ACC112 (cell line): ENCODE measurements around the gene ARHGEF16.

Source experiments
- H2AFZ ChIP-seq: fragments of 200-600 bp; sonication (generic); one replicate; pipeline ENCODE4 v1.6.0; 2017; ENCODE audit warnings: antibody characterized with exemption, low read length; ENCODE audit not compliant: unreplicated experiment
- H3K27ac ChIP-seq: fragments of 200-600 bp; sonication (generic); 2 replicates; pipeline ENCODE4 v1.5.1; 2014; ENCODE audit warnings: low read depth, mild to moderate bottlenecking, antibody characterized with exemption, low read length, moderate library complexity
- H3K27me3 ChIP-seq: fragments of 200-600 bp; sonication (generic); 2 replicates; pipeline ENCODE4 v1.6.1; 2014; ENCODE audit warnings: mild to moderate bottlenecking, antibody characterized with exemption, low read length, moderate library complexity, mixed read lengths; ENCODE audit not compliant: insufficient read depth
- H3K36me3 ChIP-seq: fragments of 200-600 bp; sonication (generic); 2 replicates; pipeline ENCODE4 v1.6.1; 2016; ENCODE audit warnings: mild to moderate bottlenecking, antibody characterized with exemption, low read length, moderate library complexity, mixed read lengths; ENCODE audit not compliant: insufficient read depth
- H3K4me1 ChIP-seq: fragments of 200-600 bp; sonication (generic); one replicate; pipeline ENCODE4 v1.6.1; 2016; ENCODE audit warnings: low read length, mixed read lengths; ENCODE audit not compliant: insufficient read depth, unreplicated experiment, control insufficient read depth
- H3K4me3 ChIP-seq: fragments of 200-600 bp; sonication (generic); 2 replicates; pipeline ENCODE4 v1.5.1; 2014; ENCODE audit warnings: mild to moderate bottlenecking, low read depth, low read length
- H3K79me2 ChIP-seq: fragments of 200-600 bp; sonication (generic); one replicate; pipeline ENCODE4 v1.6.0; 2016; ENCODE audit warnings: low read length; ENCODE audit not compliant: control insufficient read depth, unreplicated experiment, insufficient read depth

Gene ARHGEF16

DNA sequence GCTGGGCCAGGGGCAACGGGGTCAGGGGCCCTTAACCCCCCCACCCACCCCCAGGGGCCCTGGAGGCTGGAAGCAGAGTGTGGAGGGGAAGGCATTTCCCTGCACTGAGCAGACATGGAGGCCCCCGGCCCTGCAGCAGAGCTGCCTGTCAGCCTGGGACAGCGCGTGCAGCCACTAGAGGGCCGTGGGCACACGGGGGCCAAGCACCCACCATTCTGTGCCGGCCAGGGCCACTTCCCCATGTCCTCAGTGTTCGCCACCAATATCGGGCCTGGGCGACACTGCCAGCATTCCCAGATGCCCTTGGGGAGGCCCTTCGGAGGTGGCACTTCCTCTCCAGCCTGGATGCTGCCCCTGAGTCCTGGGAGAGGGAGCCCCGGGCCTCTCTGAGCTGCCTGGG is 23.2 kb upstream of the ARHGEF16 start:
- H2AFZ ChIP-seq = no peak overlapping the region
- no peaks in the 10 kb centered on the region for H3K27me3 ChIP-seq

DNA sequence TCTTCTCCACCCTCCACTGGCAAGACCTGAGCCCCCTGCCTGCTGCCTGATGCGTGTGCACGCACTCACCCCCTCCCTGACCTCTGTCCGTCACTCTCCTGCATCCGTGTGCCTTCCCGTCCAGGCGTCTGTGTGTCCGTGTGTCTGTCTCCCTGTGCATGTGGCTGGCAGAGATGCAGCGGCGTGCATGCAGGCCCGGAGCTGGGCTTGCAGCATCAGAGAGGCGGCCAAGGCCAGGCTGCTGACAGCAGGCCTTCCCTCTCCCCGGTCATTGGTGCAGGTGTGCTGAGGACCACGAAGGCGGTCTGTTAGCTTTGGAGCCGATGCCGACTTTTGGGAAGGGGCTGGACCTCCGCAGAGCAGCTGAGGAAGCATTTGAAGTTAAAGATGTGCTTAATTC is 22.8 kb upstream of the ARHGEF16 start:
- H3K27me3 ChIP-seq = no peaks in the 10 kb centered on the region
- no peak overlapping the region for H2AFZ ChIP-seq
- no peak overlapping the region for H3K27ac ChIP-seq
- no peak overlapping the region for H3K4me3 ChIP-seq
- H3K36me3 ChIP-seq = no peaks in the 10 kb centered on the region
- no peaks in the 10 kb centered on the region for H3K79me2 ChIP-seq
- no peaks in the 10 kb centered on the region for H3K4me1 ChIP-seq

More for the DNA sequence above, 23.2 kb upstream of the ARHGEF16 start:
- Histone ChIP-seq H3K4me1 (no peaks in the 10 kb centered on the region), H3K79me2 (no peaks in the 10 kb centered on the region), H3K27ac (no peak overlapping the region), H3K36me3 (no peaks in the 10 kb centered on the region), H3K4me3 (no peak overlapping the region)

DNA sequence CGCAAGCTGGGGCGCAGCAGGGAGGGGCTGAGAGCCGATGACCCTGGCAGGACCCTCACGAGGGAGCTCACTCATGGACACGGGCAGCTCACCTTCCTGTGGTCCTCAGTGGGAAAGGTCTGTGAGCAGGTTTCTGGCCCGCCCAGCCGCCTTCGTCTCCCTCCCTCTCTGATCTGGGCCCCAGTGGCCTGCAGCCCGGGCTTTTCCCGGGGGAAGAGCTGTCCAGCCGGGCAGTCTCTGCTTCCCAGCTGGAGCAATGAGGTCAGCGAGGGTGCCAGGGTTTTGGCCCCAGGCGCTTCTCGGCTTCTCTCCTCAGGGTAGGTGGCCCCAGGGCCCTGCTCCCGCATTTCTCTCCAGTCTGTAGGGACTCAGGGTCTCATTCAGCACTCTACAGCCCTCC is 22.2 kb upstream of the ARHGEF16 start:
- H3K27me3 ChIP-seq = no peaks in the 10 kb centered on the region
- no peak overlapping the region for H3K27ac ChIP-seq

DNA sequence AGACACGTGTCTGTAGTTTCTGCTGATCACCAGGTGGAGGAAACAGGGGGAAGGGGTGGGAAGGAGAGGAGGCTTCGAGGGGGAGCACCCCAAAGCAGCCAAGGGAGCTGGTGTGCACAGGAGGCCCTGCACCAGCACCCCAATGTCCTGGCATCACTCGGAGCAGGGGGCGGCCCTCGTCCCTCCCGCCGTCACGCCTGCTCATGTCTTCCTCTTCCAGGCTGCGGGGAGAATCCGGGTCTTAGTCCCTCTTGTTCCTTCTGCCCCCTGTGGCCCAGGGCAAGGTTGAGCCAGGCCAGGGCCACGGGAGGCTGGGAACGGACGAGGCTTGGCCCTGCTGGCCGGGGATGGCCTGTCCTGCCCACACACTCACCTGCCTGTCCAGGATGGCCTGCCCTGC is 21.4 kb upstream of the ARHGEF16 start:
- Histone ChIP-seq H3K27ac (no peak overlapping the region), H3K4me1 (no peaks in the 10 kb centered on the region), H3K27me3 (no peaks in the 10 kb centered on the region), H3K36me3 (no peaks in the 10 kb centered on the region), H3K79me2 (no peaks in the 10 kb centered on the region), H2AFZ (no peak overlapping the region), H3K4me3 (no peak overlapping the region)

More for the DNA sequence above, 22.2 kb upstream of the ARHGEF16 start:
- Histone ChIP-seq H3K79me2 (no peaks in the 10 kb centered on the region), H3K4me1 (no peaks in the 10 kb centered on the region), H3K4me3 (no peak overlapping the region), H3K36me3 (no peaks in the 10 kb centered on the region), H2AFZ (no peak overlapping the region)

DNA sequence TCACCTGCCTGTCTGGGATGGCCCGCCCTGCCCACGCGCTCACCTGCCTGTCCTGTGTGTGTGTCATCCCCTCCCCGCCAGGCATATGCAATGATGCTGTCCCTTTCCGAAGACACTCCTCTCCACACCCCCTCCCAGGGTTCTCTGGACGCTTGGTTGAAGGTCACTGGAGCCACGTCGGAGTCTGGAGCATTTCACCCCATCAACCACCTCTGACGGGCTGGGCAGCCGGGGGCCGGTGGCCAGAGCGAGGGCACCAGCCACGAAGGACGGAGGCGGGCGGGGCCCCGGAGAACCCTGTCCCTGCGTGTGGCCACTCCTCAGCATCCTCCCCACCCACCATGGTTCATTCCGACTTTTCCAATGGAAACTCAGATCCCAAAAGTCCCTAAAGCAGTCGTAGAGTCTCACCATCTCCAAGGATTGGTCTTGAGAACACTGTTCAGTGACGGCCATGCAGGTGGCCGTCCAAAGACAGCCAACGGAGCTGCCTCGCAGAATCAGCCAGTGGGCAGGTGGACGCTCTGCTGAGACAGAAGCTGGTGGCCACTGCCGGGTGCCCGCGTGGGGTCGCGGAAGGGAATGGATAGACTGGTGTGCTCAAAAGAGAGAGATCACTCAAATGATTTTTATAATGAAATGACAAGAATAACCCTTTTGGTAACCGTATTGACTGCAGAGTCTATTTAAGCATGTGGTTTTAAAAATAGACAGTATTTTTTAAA is 20.7 kb upstream of the ARHGEF16 start:
- Histone ChIP-seq H3K27ac (no peak overlapping the region), H2AFZ (no peak overlapping the region), H3K4me3 (no peak overlapping the region), H3K36me3 (no peaks in the 10 kb centered on the region), H3K4me1 (no peaks in the 10 kb centered on the region), H3K27me3 (no peaks in the 10 kb centered on the region), H3K79me2 (no peaks in the 10 kb centered on the region)

DNA sequence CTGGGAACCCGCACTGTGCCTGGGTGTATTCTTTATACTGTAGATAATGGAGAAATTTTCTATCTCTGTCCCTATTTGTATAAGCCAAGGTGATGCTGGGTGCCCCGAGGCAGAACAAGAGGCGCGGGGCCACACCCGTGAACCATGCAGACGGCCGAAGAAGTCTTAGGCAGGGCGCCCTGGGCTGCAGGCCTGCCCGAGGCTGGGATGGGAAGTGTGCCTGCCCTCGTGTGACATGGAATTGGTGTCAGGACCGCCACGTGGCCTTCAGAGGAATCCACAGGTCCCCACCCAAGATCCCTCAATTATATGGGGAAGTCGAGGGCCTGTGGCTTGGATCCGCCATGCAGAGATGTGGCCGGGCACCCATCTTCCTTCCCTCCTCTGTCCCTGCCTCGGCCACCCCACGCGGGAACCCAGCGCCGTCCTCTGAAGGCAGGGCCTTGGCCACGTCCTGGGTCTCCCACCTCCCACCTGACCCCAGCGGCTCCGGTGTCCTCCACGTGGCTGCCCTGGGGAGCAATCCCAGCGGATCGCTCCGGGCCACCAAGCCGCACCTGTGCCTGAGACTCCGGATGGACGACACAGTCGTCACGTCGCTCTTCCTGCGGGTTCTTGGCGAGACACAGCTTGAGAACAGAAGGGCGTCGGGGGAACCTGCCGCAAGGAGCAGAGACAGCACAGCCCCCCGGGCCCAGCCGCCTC is 19.9 kb upstream of the ARHGEF16 start:
- Histone ChIP-seq H3K79me2 (no peaks in the 10 kb centered on the region), H2AFZ (no peak overlapping the region), H3K4me1 (no peaks in the 10 kb centered on the region), H3K4me3 (no peak overlapping the region), H3K27ac (no peak overlapping the region), H3K27me3 (no peaks in the 10 kb centered on the region), H3K36me3 (no peaks in the 10 kb centered on the region)

DNA sequence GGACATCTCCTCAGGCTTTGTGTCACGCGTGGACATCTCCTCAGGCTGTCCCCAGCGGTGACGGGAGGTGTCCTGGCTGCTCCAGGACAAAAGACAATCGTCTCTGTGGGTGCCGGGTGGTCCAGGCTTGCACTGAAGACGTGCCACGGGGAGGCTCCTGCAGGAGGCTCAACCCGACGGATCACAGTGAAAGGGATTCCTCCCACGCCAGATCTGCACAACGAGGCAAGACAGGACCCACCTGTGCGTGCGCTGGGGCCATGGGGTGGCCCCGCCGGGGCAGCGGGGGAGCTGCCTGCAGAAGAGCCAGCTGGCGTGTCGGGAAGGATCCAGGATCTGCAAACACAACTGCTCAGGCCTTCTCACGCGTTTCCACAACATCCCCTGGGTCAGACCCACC is 18.8 kb upstream of the ARHGEF16 start:
- Histone ChIP-seq H3K4me1 (no peaks in the 10 kb centered on the region), H3K36me3 (no peaks in the 10 kb centered on the region), H3K79me2 (no peaks in the 10 kb centered on the region), H3K27me3 (peaks cover 7% of the 10 kb centered on the region), H3K4me3 (no peak overlapping the region), H2AFZ (no peak overlapping the region), H3K27ac (no peak overlapping the region)

DNA sequence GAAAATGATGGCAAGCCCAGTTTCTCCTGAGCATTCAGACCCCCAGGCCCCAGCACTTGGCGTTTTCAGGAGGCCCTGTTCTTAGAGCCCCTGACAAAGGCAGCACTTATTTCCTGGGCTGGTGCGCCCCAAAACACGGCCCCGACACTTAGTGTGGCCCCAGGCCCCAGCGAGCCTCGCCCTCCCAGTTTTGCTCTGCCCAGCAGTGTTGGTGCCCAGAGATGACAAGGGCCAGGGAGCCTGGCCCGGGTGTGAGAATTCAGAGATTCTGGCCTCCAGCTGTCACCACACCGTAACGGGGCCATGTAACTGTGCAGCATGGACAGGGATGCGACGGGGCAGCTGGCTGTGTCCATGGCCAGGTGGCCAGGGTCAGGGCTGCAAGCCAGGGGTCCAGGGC is 18.0 kb upstream of the ARHGEF16 start:
- H3K4me1 ChIP-seq = no peaks in the 10 kb centered on the region
- H3K4me3 ChIP-seq = no peak overlapping the region
- no peaks in the 10 kb centered on the region for H3K36me3 ChIP-seq
- H3K27me3 ChIP-seq = peaks cover 15% of the 10 kb centered on the region
- H3K27ac ChIP-seq = no peak overlapping the region
- no peaks in the 10 kb centered on the region for H3K79me2 ChIP-seq
- H2AFZ ChIP-seq = no peak overlapping the region

DNA sequence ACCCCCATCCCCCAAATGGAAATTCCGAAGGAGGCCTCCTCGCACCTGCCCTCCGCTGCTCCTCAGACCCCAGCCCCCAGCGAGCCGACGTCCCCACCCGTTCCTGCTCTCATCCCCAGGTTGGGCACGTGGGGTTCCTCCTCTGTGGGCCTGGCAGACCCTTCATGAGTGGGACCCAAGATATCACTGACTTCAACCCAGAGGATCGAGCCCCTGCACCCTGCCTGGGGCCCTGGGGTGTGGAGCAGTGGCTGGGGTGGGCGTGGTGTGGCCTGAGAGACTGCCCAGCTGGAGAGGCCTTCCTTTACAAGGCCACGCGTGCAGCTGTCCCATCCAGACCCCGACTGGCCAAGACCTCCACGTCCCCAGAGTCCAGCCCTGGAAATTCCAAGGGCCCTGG is 17.6 kb upstream of the ARHGEF16 start:
- Histone ChIP-seq H3K36me3 (no peaks in the 10 kb centered on the region), H2AFZ (no peak overlapping the region), H3K27me3 (peaks cover 19% of the 10 kb centered on the region)

DNA sequence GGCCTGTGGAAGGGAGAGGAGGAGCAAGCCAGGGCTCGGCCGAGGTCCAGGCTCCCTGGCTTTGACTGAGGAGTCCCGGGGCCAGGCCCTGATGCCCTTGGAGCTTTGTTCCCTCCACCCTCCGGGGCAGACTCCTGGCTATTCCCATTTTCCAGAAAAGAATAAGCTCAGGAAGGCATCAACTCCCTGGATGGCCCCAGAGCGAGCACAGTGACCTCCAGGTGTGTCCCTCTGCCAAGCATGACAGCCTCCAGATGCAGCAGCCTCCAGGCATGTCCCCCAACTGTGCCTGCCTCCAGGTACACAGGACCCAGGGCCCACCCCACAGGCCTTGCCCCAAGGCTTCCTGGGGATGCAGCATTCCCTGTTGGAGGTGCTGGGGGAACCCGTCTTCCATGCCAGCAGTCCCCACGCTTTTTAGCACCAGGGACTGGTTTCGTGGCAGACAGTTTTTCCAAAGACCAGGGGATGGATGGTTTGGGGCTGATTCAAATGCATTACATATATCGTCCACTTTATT is 15.7 kb upstream of the ARHGEF16 start:
- peaks cover 37% of the 10 kb centered on the region for H3K27me3 ChIP-seq
- no peak overlapping the region for H3K4me3 ChIP-seq
- no peak overlapping the region for H3K27ac ChIP-seq
- no peak overlapping the region for H2AFZ ChIP-seq
- no peaks in the 10 kb centered on the region for H3K36me3 ChIP-seq
- H3K79me2 ChIP-seq = no peaks in the 10 kb centered on the region
- no peaks in the 10 kb centered on the region for H3K4me1 ChIP-seq

More for the DNA sequence above, 17.6 kb upstream of the ARHGEF16 start:
- H3K4me3 ChIP-seq = no peak overlapping the region
- H3K27ac ChIP-seq = no peak overlapping the region
- H3K79me2 ChIP-seq = no peaks in the 10 kb centered on the region
- no peaks in the 10 kb centered on the region for H3K4me1 ChIP-seq
